22Rv1 (cell line): Measurements from ENCODE around the gene PRRC2C.
"Not testable (repeated sequence)": the region's sequence is repeated elsewhere in the genome, so short reads cannot be mapped to it uniquely, and the experiment has no call there.

ENCODE experiments used
- H3K27ac ChIP-seq: fragments of 450-650 bp; 2 replicates; pipeline ENCODE4 v1.5.1; 2017
- ZFX ChIP-seq: fragments of 450-650 bp; IDR thresholded peaks from 2 replicates; pipeline ENCODE4 v1.6.1; 2017; ENCODE audit warnings: antibody characterized with exemption, borderline replicate concordance
- TF ChIP-seq, protein P1 (sequence below): fragments of 450-650 bp; IDR thresholded peaks from 2 replicates; pipeline ENCODE4 v1.5.1; 2017; ENCODE audit warnings: mild to moderate bottlenecking

PRRC2C gene

GRCh38 chr1:171515741-171516140 is 30.4 kb downstream of the PRRC2C start:
- H3K27ac ChIP-seq, result no peak overlapping the region
- no peak for TF ChIP-seq ZFX
- TF ChIP-seq, protein P1, sequence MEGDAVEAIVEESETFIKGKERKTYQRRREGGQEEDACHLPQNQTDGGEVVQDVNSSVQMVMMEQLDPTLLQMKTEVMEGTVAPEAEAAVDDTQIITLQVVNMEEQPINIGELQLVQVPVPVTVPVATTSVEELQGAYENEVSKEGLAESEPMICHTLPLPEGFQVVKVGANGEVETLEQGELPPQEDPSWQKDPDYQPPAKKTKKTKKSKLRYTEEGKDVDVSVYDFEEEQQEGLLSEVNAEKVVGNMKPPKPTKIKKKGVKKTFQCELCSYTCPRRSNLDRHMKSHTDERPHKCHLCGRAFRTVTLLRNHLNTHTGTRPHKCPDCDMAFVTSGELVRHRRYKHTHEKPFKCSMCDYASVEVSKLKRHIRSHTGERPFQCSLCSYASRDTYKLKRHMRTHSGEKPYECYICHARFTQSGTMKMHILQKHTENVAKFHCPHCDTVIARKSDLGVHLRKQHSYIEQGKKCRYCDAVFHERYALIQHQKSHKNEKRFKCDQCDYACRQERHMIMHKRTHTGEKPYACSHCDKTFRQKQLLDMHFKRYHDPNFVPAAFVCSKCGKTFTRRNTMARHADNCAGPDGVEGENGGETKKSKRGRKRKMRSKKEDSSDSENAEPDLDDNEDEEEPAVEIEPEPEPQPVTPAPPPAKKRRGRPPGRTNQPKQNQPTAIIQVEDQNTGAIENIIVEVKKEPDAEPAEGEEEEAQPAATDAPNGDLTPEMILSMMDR, result no peak

DNA sequence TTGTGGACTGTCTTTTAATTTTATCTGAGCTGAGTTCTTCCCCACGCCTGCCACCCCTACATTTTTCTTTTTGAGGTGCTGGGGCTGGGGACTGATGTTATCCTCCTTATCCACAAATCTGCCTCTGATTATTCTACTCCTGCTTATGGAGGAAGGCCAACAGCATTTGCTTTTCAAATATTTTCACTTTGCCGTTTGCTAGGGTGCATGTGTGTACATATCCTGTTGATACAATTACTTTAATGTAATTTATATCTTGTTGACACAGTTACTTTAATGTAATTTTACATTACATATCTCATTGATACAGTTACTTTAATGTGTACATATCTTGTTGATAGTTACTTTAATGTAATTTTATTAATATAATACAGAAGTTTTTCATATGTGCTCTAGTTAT is 36.2 kb downstream of the PRRC2C start:
- H3K27ac ChIP-seq, result no peak overlapping the region
- TF ChIP-seq ZFX, result no peak
- TF ChIP-seq, protein P1, result no peak

- no peak overlapping the region for H3K27ac ChIP-seq
- TF ChIP-seq ZFX, result no peak
- TF ChIP-seq, protein P1, result no peak
Measured at GRCh38 chr1:171530676-171531075, 45.3 kb downstream of the PRRC2C start.

- no peak overlapping the region for H3K27ac ChIP-seq
- TF ChIP-seq, protein P1, result no peak
- no peak for TF ChIP-seq ZFX
Measured at GRCh38 chr1:171532520-171532919, 47.2 kb downstream of the PRRC2C start.

- no peak for TF ChIP-seq ZFX
- TF ChIP-seq, protein P1, result no peak
- no peak overlapping the region for H3K27ac ChIP-seq
Measured at GRCh38 chr1:171545523-171545922, 60.2 kb downstream of the PRRC2C start.

DNA sequence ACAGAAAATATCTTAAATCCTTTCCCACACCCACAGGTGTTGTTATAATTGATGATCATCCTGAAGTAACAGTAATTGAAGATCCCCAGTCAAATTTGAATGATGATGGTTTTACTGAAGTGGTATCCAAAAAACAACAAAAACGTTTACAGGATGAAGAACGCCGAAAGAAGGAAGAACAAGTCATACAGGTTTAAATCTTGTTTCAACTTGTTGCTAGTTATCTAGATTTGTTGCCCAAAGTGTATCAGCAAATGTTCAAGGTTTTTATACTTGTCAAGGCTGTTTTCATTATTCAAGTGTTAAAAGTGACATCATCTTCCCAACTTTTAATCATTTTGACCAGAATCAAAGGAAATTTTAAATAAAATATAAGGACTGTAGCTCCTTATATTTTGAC is 64.7 kb downstream of the PRRC2C start:
- TF ChIP-seq ZFX, result no peak
- TF ChIP-seq, protein P1, result no peak
- no peak overlapping the region for H3K27ac ChIP-seq

- H3K27ac ChIP-seq, result not testable (repeated sequence)
Measured at GRCh38 chr1:171550598-171551100, 65.3 kb downstream of the PRRC2C start.

DNA sequence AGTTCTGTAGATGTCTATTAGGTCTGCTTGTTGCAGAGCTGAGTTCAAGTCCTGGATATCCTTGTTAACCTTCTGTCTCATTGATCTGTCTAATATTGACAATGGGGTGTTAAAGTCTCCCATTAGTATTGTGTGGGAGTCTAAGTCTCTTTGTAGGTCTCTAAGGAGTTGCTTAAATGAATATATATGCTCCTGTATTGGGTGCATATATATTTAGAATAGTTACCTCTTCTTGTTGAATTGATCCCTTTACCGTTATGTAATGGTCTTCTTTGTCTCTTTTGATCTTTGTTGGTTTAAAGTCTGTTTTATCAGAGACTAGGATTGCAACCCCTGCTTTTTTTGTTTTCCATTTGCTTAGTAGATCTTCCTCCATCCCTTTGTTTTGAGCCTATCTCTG is 68.6 kb downstream of the PRRC2C start:
- not testable (repeated sequence) for H3K27ac ChIP-seq
